ENCODE measurements around the gene DOCK6.
A peak's percentile ranks its signal among the peaks of the same experiment; 100 is the strongest.
"Not testable (repeated sequence)": the region's sequence is repeated elsewhere in the genome, so short reads cannot be mapped to it uniquely, and the experiment has no call there.

The DOCK6 gene

GRCh38 chr19:11175920-11176319 lies 86.4 kb downstream of the DOCK6 start:
- no peak for DNase-seq (ENCODE audit: low read depth in 1 of 2, low spot score in 1 of 2)

DNA sequence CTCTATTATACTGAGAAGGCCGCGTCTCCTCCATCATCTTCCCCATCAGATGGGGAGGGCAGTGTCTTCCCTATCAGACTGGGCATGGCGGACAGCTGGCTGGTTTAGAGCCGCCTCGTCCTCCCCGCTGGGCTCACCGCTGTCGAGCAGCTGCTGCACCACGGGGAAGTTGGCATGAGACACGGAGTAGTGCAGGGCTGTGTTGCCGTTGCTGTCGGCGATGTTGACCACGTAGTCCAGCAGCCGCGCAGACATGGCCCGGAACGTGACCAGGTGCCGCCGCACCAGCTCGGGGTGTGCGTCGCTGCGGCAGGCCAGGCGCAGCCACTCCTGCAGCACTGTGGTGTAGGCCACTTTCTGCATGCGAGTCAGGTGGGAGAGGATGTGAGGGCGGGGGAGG lies 88.0 kb downstream of the DOCK6 start:
- no peak for DNase-seq (ENCODE audit: low read depth in 1 of 2, low spot score in 1 of 2)

- no peak for DNase-seq (ENCODE audit: low read depth in 1 of 2, low spot score in 1 of 2)
These were observed 88.7 kb downstream of the DOCK6 start for GRCh38 chr19:11173516-11174155.

DNA sequence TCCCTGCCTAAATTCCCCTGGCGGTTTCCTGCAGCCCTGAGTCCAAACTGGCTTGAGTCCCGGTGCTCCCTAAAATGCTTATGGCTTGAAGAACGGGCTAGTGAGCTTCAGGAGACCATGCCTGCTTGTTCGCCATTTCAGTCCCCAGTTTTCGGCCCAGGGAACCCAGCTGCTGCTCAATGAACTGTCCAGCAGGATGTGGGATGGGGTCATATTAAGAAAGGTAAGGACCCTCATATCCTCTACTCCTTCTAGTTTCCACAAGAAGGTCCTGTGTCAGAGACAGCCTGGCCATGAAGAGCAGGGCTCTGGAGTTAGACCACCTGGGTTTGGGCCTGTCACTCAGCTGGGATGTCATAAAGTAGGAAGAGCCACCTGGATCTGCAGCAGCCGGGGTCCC lies 89.7 kb downstream of the DOCK6 start:
- no peak for DNase-seq (ENCODE audit: low read depth in 1 of 2, low spot score in 1 of 2)

- DNase-seq (ENCODE audit: low read depth in 1 of 2, low spot score in 1 of 2) = no peak
These were observed 91.2 kb downstream of the DOCK6 start for GRCh38 chr19:11171144-11171543.

- DNase-seq (ENCODE audit: low read depth in 1 of 2, low spot score in 1 of 2) = no peak
These were observed 92.2 kb downstream of the DOCK6 start for GRCh38 chr19:11169896-11170678.

DNA sequence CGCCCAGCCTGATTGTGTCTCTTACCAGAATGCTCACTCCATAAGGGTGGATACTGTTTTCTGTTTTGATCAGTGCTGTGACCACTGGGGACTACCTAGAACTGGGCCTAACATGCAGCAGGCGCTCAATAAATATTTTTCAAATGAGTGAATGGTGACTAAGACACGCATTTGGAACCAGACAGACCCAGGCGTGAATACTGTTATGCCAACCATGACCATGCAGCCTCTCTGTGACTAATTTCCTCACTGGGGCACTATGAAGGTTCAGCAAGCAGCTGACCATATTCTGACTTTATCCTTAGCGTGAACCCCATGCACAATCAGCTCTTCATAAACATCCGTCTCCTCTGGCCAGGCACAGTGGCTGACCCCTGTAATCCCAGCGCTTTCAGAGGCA lies 93.8 kb downstream of the DOCK6 start:
- no peak for DNase-seq (ENCODE audit: low read depth in 1 of 2, low spot score in 1 of 2)

DNA sequence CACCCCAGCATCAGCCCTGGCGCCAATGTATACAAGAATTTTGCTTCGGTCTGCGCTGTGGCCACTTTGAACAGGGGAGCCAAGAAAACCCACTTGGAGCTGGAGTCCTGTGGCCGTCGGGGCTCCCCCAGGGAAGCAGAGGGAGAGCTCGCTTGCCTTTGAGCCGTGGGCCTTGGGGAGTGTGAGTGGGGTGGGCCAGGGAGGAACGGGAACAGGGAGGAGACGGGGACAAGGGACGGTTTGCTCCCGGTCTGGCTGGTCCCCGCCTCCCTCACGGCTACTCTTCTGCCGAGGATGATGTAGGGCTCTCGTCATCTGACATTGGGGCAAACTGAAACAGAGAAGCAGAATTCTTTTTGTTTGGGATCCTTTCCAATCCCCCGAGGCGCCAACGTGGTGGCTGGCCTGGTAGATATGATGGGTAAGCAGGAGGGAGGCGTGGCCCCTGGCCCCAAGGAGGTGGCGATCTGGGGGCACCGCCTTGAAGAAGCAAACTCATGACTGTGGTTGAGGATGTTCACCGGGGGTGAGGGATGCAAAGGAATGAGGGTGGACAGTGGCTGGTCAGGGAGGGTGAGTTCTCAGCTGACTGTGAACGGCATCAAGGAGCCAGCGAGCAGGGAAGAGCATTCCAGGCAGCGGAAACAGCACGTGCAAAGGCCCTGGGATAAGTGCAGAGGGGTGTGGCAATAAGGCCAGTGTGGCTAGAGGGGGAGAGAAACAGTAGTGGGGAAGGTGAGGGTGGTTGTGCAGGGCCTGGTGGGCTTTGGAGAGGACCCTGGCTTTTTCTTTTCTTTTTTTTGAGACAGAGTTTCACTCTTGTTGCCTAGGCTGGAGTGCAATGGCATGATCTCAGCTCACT lies 95.8 kb downstream of the DOCK6 start:
- no peak for DNase-seq (ENCODE audit: low read depth in 1 of 2, low spot score in 1 of 2)

DNA sequence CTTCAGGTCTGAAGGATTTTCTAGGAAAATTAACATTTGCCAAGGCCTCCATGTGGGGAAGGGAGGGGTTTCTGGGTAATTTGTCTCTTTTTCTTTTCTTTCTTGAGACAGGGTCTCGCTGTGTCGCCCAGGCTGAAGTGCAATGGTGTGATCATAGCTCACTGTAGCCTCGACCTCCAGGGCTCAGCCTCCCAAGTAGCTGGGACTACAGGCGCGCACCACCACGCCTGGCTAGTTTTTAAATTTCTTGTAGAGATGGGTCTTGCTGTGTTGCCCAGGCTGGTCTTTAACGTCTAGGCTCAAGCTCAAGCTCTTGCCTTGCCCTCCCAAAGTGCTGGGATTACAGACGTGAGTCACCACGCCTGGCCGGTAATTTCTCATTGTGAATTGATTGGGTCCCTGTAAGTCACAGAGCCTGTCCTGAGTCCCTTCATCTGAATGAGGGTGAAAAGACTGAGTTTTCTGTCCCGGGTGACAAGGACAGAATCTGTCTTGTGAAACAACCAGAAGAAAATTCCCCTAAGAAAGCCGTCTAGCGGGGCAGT lies 96.8 kb downstream of the DOCK6 start:
- no peak for DNase-seq (ENCODE audit: low read depth in 1 of 2, low spot score in 1 of 2)

- DNase-seq (ENCODE audit: low read depth in 1 of 2, low spot score in 1 of 2) = no peak
These were observed 97.4 kb downstream of the DOCK6 start for GRCh38 chr19:11164879-11165406.

DNA sequence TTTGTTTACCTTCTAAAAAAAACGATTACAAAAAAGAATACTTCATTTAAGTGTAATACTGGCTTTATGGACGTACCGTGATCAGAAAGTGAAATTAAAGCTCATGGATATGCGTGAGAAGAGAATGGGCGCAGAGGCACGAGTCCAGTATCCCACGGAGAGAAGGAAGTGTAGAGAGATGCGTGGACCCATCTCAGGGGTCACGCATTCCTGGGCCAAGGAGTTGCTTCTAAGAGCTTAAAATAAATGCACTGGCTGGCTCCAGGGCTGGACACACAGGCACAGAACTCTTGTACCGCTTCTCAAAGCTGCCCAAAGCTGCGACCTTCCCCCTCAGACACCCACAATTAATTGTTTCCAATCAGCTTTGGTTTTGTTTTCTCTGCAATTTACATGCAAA lies 98.0 kb downstream of the DOCK6 start:
- no peak for DNase-seq (ENCODE audit: low read depth in 1 of 2, low spot score in 1 of 2)

DNA sequence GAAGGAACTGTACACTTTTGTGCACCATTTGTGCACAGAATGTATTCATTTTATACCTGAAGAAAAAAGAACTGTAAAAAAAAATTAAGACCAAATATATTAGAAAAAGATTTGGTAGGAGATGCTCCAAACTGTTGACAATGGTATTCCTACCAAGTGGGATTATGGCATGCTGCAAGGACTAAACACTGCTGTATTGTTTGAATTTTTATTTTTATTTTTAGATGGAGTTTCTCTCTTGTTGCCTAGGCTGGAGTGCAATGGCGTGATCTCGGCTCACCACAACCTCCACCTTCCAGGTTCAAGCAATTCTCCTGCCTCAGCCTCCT lies 101.9 kb downstream of the DOCK6 start:
- not testable (repeated sequence) for DNase-seq (ENCODE audit: low read depth in 1 of 2, low spot score in 1 of 2)

- no peak for DNase-seq (ENCODE audit: low read depth in 1 of 2, low spot score in 1 of 2)
These were observed 102.5 kb downstream of the DOCK6 start for GRCh38 chr19:11159598-11160439.

- DNase-seq (ENCODE audit: low read depth in 1 of 2, low spot score in 1 of 2) = peak; percentile 71 to 84
These were observed 106.8 kb downstream of the DOCK6 start, which contains the start of gene SPC24 for GRCh38 chr19:11155373-11156120. Gene SPC24 (minus strand): TSS chr19:11155782. CDS start chr19:11155776, 6 bp downstream.

DNA sequence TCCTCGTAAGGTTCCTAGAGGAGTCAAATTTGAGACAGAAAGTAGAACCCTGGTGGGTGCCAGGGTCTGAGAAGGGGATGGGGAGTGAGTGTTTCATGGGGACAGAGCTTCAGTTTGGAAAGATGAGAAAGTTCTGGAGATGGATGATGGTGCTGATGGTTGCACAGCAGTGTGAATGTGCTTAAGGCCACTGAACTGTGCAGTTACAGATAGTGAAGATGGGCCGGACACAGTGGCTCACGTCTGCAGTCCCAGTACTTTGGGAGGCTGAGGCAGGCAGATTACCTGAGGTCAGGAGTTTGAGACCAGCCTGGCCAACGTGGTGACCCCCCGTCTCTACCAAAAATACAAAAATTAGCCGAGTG lies 107.7 kb downstream of the DOCK6 start:
- DNase-seq (ENCODE audit: low read depth in 1 of 2, low spot score in 1 of 2) = no peak

DNA sequence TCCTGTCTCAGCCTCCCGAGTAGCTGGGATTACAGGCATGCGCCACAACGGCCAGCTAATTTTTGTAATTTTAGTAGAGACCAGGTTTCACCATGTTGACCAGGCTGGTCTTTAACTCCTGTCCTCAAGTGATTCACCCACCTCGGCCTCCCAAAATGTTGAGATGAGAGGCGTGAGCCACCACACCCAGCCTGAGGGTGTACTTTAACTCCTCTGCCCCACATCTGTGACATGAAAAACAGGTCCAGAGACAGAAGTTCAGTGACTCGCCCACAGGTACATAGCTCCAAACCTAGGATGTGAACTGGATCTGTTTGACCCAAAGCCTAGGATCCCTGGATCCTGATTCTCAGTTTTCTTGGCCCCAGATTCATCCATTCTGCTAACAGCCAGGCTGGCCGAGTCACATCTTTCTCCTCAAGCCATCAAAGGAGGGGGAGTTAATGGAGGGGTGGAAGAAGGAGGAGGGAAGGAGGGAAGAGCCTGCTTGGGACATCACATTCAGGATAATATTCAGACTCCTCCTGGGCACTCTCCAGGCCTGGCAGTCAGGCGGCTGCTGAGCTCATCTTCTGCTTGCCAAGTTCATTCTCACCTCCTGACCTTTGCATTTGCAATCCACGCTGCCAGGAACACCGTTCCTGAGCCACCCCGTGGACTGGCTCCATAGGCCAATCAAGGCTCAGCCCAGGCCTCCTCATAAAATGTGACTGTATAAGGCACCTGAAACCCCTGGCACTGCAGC lies 109.8 kb downstream of the DOCK6 start:
- no peak for DNase-seq (ENCODE audit: low read depth in 1 of 2, low spot score in 1 of 2)

DNA sequence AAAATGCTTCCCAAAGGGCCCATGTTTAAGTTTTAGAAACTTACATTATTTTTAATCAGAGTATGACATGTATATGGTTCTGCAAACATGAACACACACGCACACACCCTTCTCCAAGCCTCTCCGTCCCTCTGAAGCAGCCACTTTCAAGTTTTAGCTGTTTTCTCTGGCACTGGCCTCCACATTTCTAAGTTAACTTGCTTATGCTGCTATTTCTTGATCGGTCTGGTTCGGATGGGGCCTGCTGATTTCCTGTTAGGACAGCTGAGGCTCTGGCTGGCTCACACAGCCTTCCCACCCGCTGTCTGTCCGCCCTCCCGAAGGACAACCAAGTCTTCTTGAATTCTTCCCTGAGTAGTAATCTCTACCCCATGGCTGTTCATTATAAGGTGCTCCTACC lies 111.1 kb downstream of the DOCK6 start:
- no peak for DNase-seq (ENCODE audit: low read depth in 1 of 2, low spot score in 1 of 2)

Measured in activated T-helper 1 cell treated with anti-CD3 and anti-CD28 coated beads, Interleukin-2, amount 50 U/mL, for 16 hours (primary cell).